GM21447 (cell line): ENCODE results near the gene GLIS2.

Experiments
- ATAC-seq: cut with Tn5 transposase; IDR thresholded peaks from one replicate; pipeline ENCODE4 v1.9.1; 2021; ENCODE audit not compliant: unreplicated experiment

Gene GLIS2

GRCh38 chr16:4369007-4369733 is 53.3 kb downstream of the GLIS2 start:
- ATAC-seq = no peak

- no peak for ATAC-seq
These were observed 54.3 kb downstream of the GLIS2 start for GRCh38 chr16:4370151-4370550.

- no peak for ATAC-seq
These were observed 54.9 kb downstream of the GLIS2 start for GRCh38 chr16:4370570-4371356.

GRCh38 chr16:4371357-4372000 is 55.6 kb downstream of the GLIS2 start, which contains the start of gene VASN:
Gene VASN (plus strand): TSS chr16:4371848. CDS start chr16:4380878, 9,030 bp downstream.
- no peak for ATAC-seq

GRCh38 chr16:4372001-4372577 is 56.2 kb downstream of the GLIS2 start:
- no peak for ATAC-seq

- no peak for ATAC-seq
These were observed 56.9 kb downstream of the GLIS2 start for GRCh38 chr16:4372578-4373355.

GRCh38 chr16:4373356-4373908 is 57.6 kb downstream of the GLIS2 start:
- no peak for ATAC-seq

- no peak for ATAC-seq
These were observed 58.3 kb downstream of the GLIS2 start for GRCh38 chr16:4373909-4374742.

- ATAC-seq = no peak
These were observed 59.9 kb downstream of the GLIS2 start for GRCh38 chr16:4375717-4376116.

GRCh38 chr16:4376126-4376892 is 60.4 kb downstream of the GLIS2 start:
- no peak for ATAC-seq

- no peak for ATAC-seq
These were observed 61.2 kb downstream of the GLIS2 start for GRCh38 chr16:4376893-4377572.

GRCh38 chr16:4377573-4378154 is 61.8 kb downstream of the GLIS2 start:
- no peak for ATAC-seq

GRCh38 chr16:4378161-4378666 is 62.3 kb downstream of the GLIS2 start:
- ATAC-seq = no peak

- ATAC-seq = no peak
These were observed 63.3 kb downstream of the GLIS2 start for GRCh38 chr16:4378999-4379690.

GRCh38 chr16:4380119-4381063 is 64.5 kb downstream of the GLIS2 start:
- no peak for ATAC-seq
